PC-3 (cell line): ENCODE measurements around the gene KIF6.

ENCODE experiments used
- EZH2 ChIP-seq: fragments of 300-600 bp; sonication (generic); IDR thresholded peaks from one replicate; pipeline ENCODE4 v1.6.1; 2017; ENCODE audit warnings: antibody characterized with exemption, mild to moderate bottlenecking, low read length; ENCODE audit not compliant: unreplicated experiment
- TF ChIP-seq, protein P1 (sequence below): fragments of 300-600 bp; sonication (generic); conservative IDR thresholded peaks from 2 replicates; pipeline ENCODE4 v1.5.1; 2017; ENCODE audit warnings: antibody characterized with exemption, low read depth, mild to moderate bottlenecking, low read length

GRCh38 chr6:39380837-39381549 is 344.2 kb downstream of the KIF6 start:
- TF ChIP-seq, protein P1, sequence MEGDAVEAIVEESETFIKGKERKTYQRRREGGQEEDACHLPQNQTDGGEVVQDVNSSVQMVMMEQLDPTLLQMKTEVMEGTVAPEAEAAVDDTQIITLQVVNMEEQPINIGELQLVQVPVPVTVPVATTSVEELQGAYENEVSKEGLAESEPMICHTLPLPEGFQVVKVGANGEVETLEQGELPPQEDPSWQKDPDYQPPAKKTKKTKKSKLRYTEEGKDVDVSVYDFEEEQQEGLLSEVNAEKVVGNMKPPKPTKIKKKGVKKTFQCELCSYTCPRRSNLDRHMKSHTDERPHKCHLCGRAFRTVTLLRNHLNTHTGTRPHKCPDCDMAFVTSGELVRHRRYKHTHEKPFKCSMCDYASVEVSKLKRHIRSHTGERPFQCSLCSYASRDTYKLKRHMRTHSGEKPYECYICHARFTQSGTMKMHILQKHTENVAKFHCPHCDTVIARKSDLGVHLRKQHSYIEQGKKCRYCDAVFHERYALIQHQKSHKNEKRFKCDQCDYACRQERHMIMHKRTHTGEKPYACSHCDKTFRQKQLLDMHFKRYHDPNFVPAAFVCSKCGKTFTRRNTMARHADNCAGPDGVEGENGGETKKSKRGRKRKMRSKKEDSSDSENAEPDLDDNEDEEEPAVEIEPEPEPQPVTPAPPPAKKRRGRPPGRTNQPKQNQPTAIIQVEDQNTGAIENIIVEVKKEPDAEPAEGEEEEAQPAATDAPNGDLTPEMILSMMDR: no peak
- TF ChIP-seq EZH2: no peak
